Measurements from ENCODE around the gene KAT7. TPM values are rescaled to one million over a fixed set of nuclear protein-coding genes. Genes with fewer than 3 reads are reported as not detected.

KAT7 gene
- total RNA-seq, 4 donors from 2014 or later: 32.6 to 49.8 (median 45.2) TPM

DNA sequence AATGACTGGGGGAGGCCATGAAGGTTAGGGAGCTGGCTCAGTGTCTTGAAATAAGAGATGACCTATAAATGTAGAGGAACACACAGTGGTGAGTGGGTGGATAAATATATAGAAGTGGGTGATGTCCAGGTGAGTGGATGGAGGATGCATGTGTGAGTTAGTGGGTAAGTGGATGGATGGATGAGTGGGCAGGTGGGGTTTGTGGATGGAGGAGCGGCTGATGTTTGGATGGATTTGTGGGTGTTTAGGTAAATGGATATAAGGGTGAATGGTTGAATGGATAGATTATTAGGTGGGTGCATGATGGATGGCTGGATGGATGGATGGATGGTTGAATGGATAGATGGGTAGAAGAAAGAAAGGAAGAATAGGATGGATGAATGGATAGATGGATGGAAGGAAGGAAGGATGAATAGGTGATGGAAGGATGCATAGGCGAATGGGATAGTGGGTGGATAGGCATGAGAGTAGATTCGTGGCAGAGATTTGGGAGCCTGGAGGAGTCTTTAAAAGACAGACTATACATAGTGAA lies 78.5 kb downstream of the KAT7 start:
- Histone ChIP-seq H3K27me3 (no peaks in the 10 kb centered on the region), H3K9me3 (no peaks in the 10 kb centered on the region), H3K36me3 (no peaks in the 10 kb centered on the region), H3K4me1 (no peaks in the 10 kb centered on the region), H3K4me3 (no peak overlapping the region), H3K27ac (no peak overlapping the region)
- TF ChIP-seq CTCF (IDR thresholded peaks at IDR 0.05 in 4 of 5, conservative IDR thresholded peaks at IDR 0.05 in 1 of 5): no peak
- no peak for TF ChIP-seq POLR2A (IDR thresholded peaks at IDR 0.05)
- intact Hi-C loops (cut with DNase I; ENCODE audit: low total_unique reads) (no loop called here), in situ Hi-C loops (cut with MboI; ENCODE audit: low sequenced_read_pairs in 4 of 4) (loop anchor here in 1 of 4 donors (10.0 kb wide), 1 partner anchor 128 kb away; the partner anchor contains the start of gene DLX3)
- no peak for DNase-seq
- ATAC-seq: no peak

GRCh38 chr17:49869038-49869374 lies 80.5 kb downstream of the KAT7 start:
- Histone ChIP-seq H3K9me3 (no peaks in the 10 kb centered on the region), H3K27ac (no peak overlapping the region), H3K36me3 (no peaks in the 10 kb centered on the region), H3K27me3 (no peaks in the 10 kb centered on the region), H3K4me1 (no peaks in the 10 kb centered on the region), H3K4me3 (no peak overlapping the region)
- ATAC-seq (no peak), DNase-seq (no peak)
- TF ChIP-seq CTCF (IDR thresholded peaks at IDR 0.05 in 4 of 5, conservative IDR thresholded peaks at IDR 0.05 in 1 of 5) (no peak), POLR2A (IDR thresholded peaks at IDR 0.05) (no peak)
- in situ Hi-C loops (cut with MboI; ENCODE audit: low sequenced_read_pairs in 4 of 4): loop anchor here in 1 of 4 donors (10.0 kb wide), 1 partner anchor 126 kb away; the partner anchor contains the start of gene DLX3
- intact Hi-C loops (cut with DNase I; ENCODE audit: low total_unique reads): no loop called here

- TF ChIP-seq POLR2A (IDR thresholded peaks at IDR 0.05) (no peak), CTCF (IDR thresholded peaks at IDR 0.05 in 4 of 5, conservative IDR thresholded peaks at IDR 0.05 in 1 of 5) (no peak)
- no peak overlapping the region for H3K27ac ChIP-seq
- H3K9me3 ChIP-seq: no peaks in the 10 kb centered on the region
- DNase-seq (no peak), ATAC-seq (no peak)
- no peaks in the 10 kb centered on the region for H3K36me3 ChIP-seq
- H3K4me3 ChIP-seq: no peak overlapping the region
- intact Hi-C loops (cut with DNase I; ENCODE audit: low total_unique reads): no loop called here
- no peaks in the 10 kb centered on the region for H3K27me3 ChIP-seq
- H3K4me1 ChIP-seq: no peaks in the 10 kb centered on the region
- in situ Hi-C loops (cut with MboI; ENCODE audit: low sequenced_read_pairs in 4 of 4): loop anchor here in 1 of 4 donors (10.0 kb wide), 1 partner anchor 125 kb away; the partner anchor contains the start of gene DLX3
Observed at GRCh38 chr17:49870298-49870697, 81.8 kb downstream of the KAT7 start.

GRCh38 chr17:49871211-49871610 lies 82.7 kb downstream of the KAT7 start:
- in situ Hi-C loops (cut with MboI; ENCODE audit: low sequenced_read_pairs in 4 of 4) (loop anchor here in 1 of 4 donors (10.0 kb wide), 1 partner anchor 124 kb away; the partner anchor contains the start of gene DLX3), intact Hi-C loops (cut with DNase I; ENCODE audit: low total_unique reads) (no loop called here)
- no peak for DNase-seq

More at GRCh38 chr17:49871211-49871610, 82.7 kb downstream of the KAT7 start:
- Histone ChIP-seq H3K27me3 (no peaks in the 10 kb centered on the region), H3K4me1 (no peaks in the 10 kb centered on the region), H3K9me3 (no peaks in the 10 kb centered on the region), H3K4me3 (no peak overlapping the region), H3K36me3 (no peaks in the 10 kb centered on the region), H3K27ac (no peak overlapping the region)
- TF ChIP-seq POLR2A (IDR thresholded peaks at IDR 0.05): no peak
- TF ChIP-seq CTCF (IDR thresholded peaks at IDR 0.05 in 4 of 5, conservative IDR thresholded peaks at IDR 0.05 in 1 of 5): no peak
- no peak for ATAC-seq

All from gastrocnemius medialis (tissue), 4 donors.